ENCODE data around the gene SESN1.
A peak's percentile ranks its signal among the peaks of the same experiment; 100 is the strongest.
"Not testable (repeated sequence)": the region's sequence is repeated elsewhere in the genome, so short reads cannot be mapped to it uniquely, and the experiment has no call there.

Gene SESN1

GRCh38 chr6:109094416-109095035 lies at the start of gene SESN1:
TSS of gene SESN1 (minus strand) at chr6:109094846. CDS start at chr6:109094073, 773 bp downstream.
- H3K4me3 ChIP-seq (replicated peaks; ENCODE audit: low read depth, low read length), result peak within 1 kb of the TSS; percentile 71
- no peak for TF ChIP-seq CTCF (IDR thresholded peaks at IDR 0.05; ENCODE audit: low read length, missing control alignments)
- peak; percentile 99 for DNase-seq (ENCODE audit: low read depth)

- H3K4me3 ChIP-seq (replicated peaks; ENCODE audit: low read depth, low read length), result no peak overlapping the region
- no peak for TF ChIP-seq CTCF (IDR thresholded peaks at IDR 0.05; ENCODE audit: low read length, missing control alignments)
- DNase-seq (ENCODE audit: low read depth), result no peak
Observed at GRCh38 chr6:109143191-109143590, 48.5 kb upstream of the SESN1 start.

GRCh38 chr6:109142067-109142466 lies 47.4 kb upstream of the SESN1 start:
- DNase-seq (ENCODE audit: low read depth); H3K4me3 ChIP-seq (replicated peaks; ENCODE audit: low read depth, low read length): not testable (repeated sequence)

- no peak overlapping the region for H3K4me3 ChIP-seq (replicated peaks; ENCODE audit: low read depth, low read length)
- TF ChIP-seq CTCF (IDR thresholded peaks at IDR 0.05; ENCODE audit: low read length, missing control alignments), result no peak
- peak; percentile 78 for DNase-seq (ENCODE audit: low read depth)
Observed at GRCh38 chr6:109139109-109139508, 44.5 kb upstream of the SESN1 start.

- H3K4me3 ChIP-seq (replicated peaks; ENCODE audit: low read depth, low read length); DNase-seq (ENCODE audit: low read depth): not testable (repeated sequence)
Observed at GRCh38 chr6:109136530-109136929, 41.9 kb upstream of the SESN1 start.

GRCh38 chr6:109136039-109136438 lies 41.4 kb upstream of the SESN1 start:
- H3K4me3 ChIP-seq (replicated peaks; ENCODE audit: low read depth, low read length); DNase-seq (ENCODE audit: low read depth): not testable (repeated sequence)

- DNase-seq (ENCODE audit: low read depth); H3K4me3 ChIP-seq (replicated peaks; ENCODE audit: low read depth, low read length): not testable (repeated sequence)
Observed at GRCh38 chr6:109135600-109135999, 41.0 kb upstream of the SESN1 start.

GRCh38 chr6:109130065-109130464 lies 35.4 kb upstream of the SESN1 start:
- no peak overlapping the region for H3K4me3 ChIP-seq (replicated peaks; ENCODE audit: low read depth, low read length)
- DNase-seq (ENCODE audit: low read depth), result no peak
- no peak for TF ChIP-seq CTCF (IDR thresholded peaks at IDR 0.05; ENCODE audit: low read length, missing control alignments)

GRCh38 chr6:109125504-109125903 lies 30.9 kb upstream of the SESN1 start:
- TF ChIP-seq CTCF (IDR thresholded peaks at IDR 0.05; ENCODE audit: low read length, missing control alignments), result no peak
- DNase-seq (ENCODE audit: low read depth), result no peak
- no peak overlapping the region for H3K4me3 ChIP-seq (replicated peaks; ENCODE audit: low read depth, low read length)
